ENCODE data around the gene TRPV3.

TRPV3 gene

GRCh38 chr17:3479988-3480387 is 77.6 kb downstream of the TRPV3 start:
- H3K27ac ChIP-seq (ENCODE audit: low read length): no peak overlapping the region
- no peak overlapping the region for H2AFZ ChIP-seq (ENCODE audit: low read depth, low read length)

DNA sequence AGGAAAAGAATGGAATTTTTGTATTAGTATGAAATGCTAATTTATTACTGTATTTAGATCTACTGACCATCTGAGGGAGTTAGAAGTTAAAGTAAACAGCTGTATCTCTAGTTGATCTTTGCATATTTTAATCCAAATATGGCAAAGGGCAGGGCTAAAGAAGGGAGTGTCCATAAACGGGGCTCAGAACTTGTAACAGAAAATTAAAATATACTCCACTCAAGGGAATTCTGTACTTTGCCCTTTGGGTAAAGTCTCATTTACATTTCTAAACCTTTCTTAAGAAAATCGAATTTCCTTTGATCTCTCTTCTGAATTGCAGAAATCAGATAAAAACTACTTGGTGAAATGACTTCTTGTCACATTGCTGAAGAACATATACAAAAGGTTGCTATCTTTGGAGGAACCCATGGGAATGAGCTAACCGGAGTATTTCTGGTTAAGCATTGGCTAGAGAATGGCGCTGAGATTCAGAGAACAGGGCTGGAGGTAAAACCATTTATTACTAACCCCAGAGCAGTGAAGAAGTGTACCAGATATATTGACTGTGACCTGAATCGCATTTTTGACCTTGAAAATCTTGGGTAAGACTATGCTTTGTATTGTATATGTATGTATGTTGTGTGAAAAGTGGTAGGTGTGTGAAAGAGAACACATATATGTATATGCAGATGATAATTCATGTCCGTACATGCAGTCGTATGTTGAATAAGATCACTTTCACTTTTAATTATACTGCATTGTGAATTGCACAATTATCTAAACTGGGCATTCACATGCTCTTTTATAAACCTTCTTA is 81.6 kb downstream of the TRPV3 start, which contains the start of gene ASPA:
ASPA (plus strand) TSS at position 186 of the 799 bp plus-strand sequence; CDS start at position 349, 163 bp downstream.
- no peak within 1 kb of the TSS for H3K4me2 ChIP-seq (ENCODE audit: low read length)
- H3K4me3 ChIP-seq (ENCODE audit: low read length): no peak within 1 kb of the TSS
- H3K36me3 ChIP-seq (replicated peaks; ENCODE audit: low read depth, low read length): no peaks in the 10 kb centered on the region
- H2AFZ ChIP-seq (ENCODE audit: low read depth, low read length): no peak within 1 kb of the TSS
- H4K20me1 ChIP-seq (ENCODE audit: insufficient read depth, low read length): no peaks in the 10 kb centered on the region
- TF ChIP-seq, protein P1, sequence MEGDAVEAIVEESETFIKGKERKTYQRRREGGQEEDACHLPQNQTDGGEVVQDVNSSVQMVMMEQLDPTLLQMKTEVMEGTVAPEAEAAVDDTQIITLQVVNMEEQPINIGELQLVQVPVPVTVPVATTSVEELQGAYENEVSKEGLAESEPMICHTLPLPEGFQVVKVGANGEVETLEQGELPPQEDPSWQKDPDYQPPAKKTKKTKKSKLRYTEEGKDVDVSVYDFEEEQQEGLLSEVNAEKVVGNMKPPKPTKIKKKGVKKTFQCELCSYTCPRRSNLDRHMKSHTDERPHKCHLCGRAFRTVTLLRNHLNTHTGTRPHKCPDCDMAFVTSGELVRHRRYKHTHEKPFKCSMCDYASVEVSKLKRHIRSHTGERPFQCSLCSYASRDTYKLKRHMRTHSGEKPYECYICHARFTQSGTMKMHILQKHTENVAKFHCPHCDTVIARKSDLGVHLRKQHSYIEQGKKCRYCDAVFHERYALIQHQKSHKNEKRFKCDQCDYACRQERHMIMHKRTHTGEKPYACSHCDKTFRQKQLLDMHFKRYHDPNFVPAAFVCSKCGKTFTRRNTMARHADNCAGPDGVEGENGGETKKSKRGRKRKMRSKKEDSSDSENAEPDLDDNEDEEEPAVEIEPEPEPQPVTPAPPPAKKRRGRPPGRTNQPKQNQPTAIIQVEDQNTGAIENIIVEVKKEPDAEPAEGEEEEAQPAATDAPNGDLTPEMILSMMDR (IDR thresholded peaks at IDR 0.05; ENCODE audit: low read depth, low read length): no peak
- TF ChIP-seq EZH2phosphoT487 (IDR thresholded peaks at IDR 0.05; ENCODE audit: low read depth): no peak
- H3K79me2 ChIP-seq (ENCODE audit: low read length): no peaks in the 10 kb centered on the region
- H3K27ac ChIP-seq (ENCODE audit: low read length): no peak within 1 kb of the TSS
- no peak within 1 kb of the TSS for H3K9ac ChIP-seq (ENCODE audit: low read length)
- H3K27me3 ChIP-seq (ENCODE audit: low read depth, low read length): no peaks in the 10 kb centered on the region
- no peaks in the 10 kb centered on the region for H3K9me3 ChIP-seq (ENCODE audit: insufficient read depth, low read length)
- H3K4me1 ChIP-seq (ENCODE audit: low read length): no peaks in the 10 kb centered on the region

More at GRCh38 chr17:3479988-3480387, 77.6 kb downstream of the TRPV3 start:
- TF ChIP-seq, protein P1 (IDR thresholded peaks at IDR 0.05; ENCODE audit: low read depth, low read length): no peak
- no peak for TF ChIP-seq EZH2phosphoT487 (IDR thresholded peaks at IDR 0.05; ENCODE audit: low read depth)
- Histone ChIP-seq H3K36me3 (replicated peaks; ENCODE audit: low read depth, low read length) (no peaks in the 10 kb centered on the region), H3K9ac (ENCODE audit: low read length) (no peak overlapping the region), H3K79me2 (ENCODE audit: low read length) (no peaks in the 10 kb centered on the region), H3K4me1 (ENCODE audit: low read length) (no peaks in the 10 kb centered on the region), H3K27me3 (ENCODE audit: low read depth, low read length) (no peaks in the 10 kb centered on the region), H3K4me3 (ENCODE audit: low read length) (no peak overlapping the region), H3K9me3 (ENCODE audit: insufficient read depth, low read length) (no peaks in the 10 kb centered on the region), H3K4me2 (ENCODE audit: low read length) (no peak overlapping the region), H4K20me1 (ENCODE audit: insufficient read depth, low read length) (no peaks in the 10 kb centered on the region)

DNA sequence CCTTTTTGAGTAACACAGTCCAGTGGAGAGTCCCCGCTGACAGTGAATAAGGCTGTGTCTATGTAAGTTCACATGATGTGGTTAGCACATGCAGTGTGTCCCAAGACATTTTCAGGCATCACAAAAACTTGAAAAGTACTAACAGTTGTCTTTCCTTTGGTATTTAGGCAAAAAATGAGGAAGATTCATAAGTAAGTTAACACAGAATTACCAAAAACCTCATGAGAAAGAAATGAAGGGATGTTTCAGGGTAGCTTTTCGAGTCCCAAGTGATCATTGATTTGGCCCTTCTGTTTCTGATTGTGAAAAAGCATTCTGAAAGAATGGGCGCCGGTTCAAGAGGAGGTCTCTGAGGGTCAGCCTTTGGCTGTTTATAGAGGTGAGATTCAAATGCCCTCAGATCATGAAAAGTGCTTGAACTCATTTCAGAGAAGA is 82.3 kb downstream of the TRPV3 start:
- Histone ChIP-seq H3K36me3 (replicated peaks; ENCODE audit: low read depth, low read length) (no peaks in the 10 kb centered on the region), H3K4me2 (ENCODE audit: low read length) (no peak overlapping the region), H3K9ac (ENCODE audit: low read length) (no peak overlapping the region), H3K79me2 (ENCODE audit: low read length) (no peaks in the 10 kb centered on the region), H2AFZ (ENCODE audit: low read depth, low read length) (no peak overlapping the region), H3K9me3 (ENCODE audit: insufficient read depth, low read length) (no peaks in the 10 kb centered on the region), H3K27ac (ENCODE audit: low read length) (no peak overlapping the region), H3K4me1 (ENCODE audit: low read length) (no peaks in the 10 kb centered on the region), H3K4me3 (ENCODE audit: low read length) (no peak overlapping the region), H4K20me1 (ENCODE audit: insufficient read depth, low read length) (no peaks in the 10 kb centered on the region), H3K27me3 (ENCODE audit: low read depth, low read length) (no peaks in the 10 kb centered on the region)
- TF ChIP-seq, protein P1 (IDR thresholded peaks at IDR 0.05; ENCODE audit: low read depth, low read length): no peak
- no peak for TF ChIP-seq EZH2phosphoT487 (IDR thresholded peaks at IDR 0.05; ENCODE audit: low read depth)

- Histone ChIP-seq H3K79me2 (ENCODE audit: low read length) (no peaks in the 10 kb centered on the region), H2AFZ (ENCODE audit: low read depth, low read length) (no peak overlapping the region), H3K9ac (ENCODE audit: low read length) (no peak overlapping the region), H3K27me3 (ENCODE audit: low read depth, low read length) (no peaks in the 10 kb centered on the region), H4K20me1 (ENCODE audit: insufficient read depth, low read length) (no peaks in the 10 kb centered on the region), H3K4me3 (ENCODE audit: low read length) (no peak overlapping the region), H3K4me1 (ENCODE audit: low read length) (no peaks in the 10 kb centered on the region), H3K27ac (ENCODE audit: low read length) (no peak overlapping the region), H3K36me3 (replicated peaks; ENCODE audit: low read depth, low read length) (no peaks in the 10 kb centered on the region), H3K4me2 (ENCODE audit: low read length) (no peak overlapping the region), H3K9me3 (ENCODE audit: insufficient read depth, low read length) (no peaks in the 10 kb centered on the region)
- TF ChIP-seq, protein P1 (IDR thresholded peaks at IDR 0.05; ENCODE audit: low read depth, low read length): no peak
- TF ChIP-seq EZH2phosphoT487 (IDR thresholded peaks at IDR 0.05; ENCODE audit: low read depth): no peak
Observed at GRCh38 chr17:3474212-3474611, 83.4 kb downstream of the TRPV3 start.

All from OCI-LY3 (cell line).